IMR-90 (cell line): ENCODE data around the gene TM9SF4. TPM values are rescaled to one million over a fixed set of nuclear protein-coding genes. Genes with fewer than 3 reads are reported as not detected.

Experiments used
- ATAC-seq: fragments of 200-7000 bp; cut with Tn5 transposase; 2 replicates; pipeline ENCODE4 v1.9.1; 2020; ENCODE audit warnings: low read depth, mild to moderate bottlenecking, moderate library complexity
- BruUV-seq: library from RNA; stranded (reverse); fragments of 400-500 nt; replicated peaks from 2 replicates; lab custom pipeline; 2021; lab: Mats Ljungman, UMichigan
- CTCF ChIA-PET: fragments of 300-600 bp; formaldehyde crosslinking; extraction: SDS; loops from one replicate; lab custom pipeline; 2021; ENCODE audit warnings: antibody characterized with exemption; lab: Yijun Ruan, JAX
- POLR2A ChIA-PET: fragments of 300-600 bp; sonication (Branson Sonifier 250); formaldehyde crosslinking; loops from one replicate; lab custom pipeline; 2022; ENCODE audit warnings: antibody characterized with exemption; ENCODE audit not compliant: unreplicated experiment; lab: Charles Lee
- DNase-seq: peaks from one replicate; pipeline ENCODE4 v3.0.0; 2013
- H2AFZ ChIP-seq: replicated peaks from 2 replicates; pipeline ENCODE3; 2013; ENCODE audit warnings: low read length, mild to moderate bottlenecking; ENCODE audit not compliant: poor library complexity
- H2AK5ac ChIP-seq: 2 replicates; pipeline ENCODE4 v1.6.1; 2013; ENCODE audit warnings: low read depth, low read length, inconsistent platforms
- H2AK9ac ChIP-seq: replicated peaks from 2 replicates; pipeline ENCODE3; 2013; ENCODE audit warnings: mild to moderate bottlenecking, low read depth, low read length, moderate library complexity; ENCODE audit not compliant: poor library complexity
- H2BK120ac ChIP-seq: 2 replicates; pipeline ENCODE4 v1.6.1; 2013; ENCODE audit warnings: low read depth, low read length, inconsistent platforms
- H2BK15ac ChIP-seq: 3 replicates; pipeline ENCODE4 v1.6.1; 2013; ENCODE audit warnings: low read depth, low read length, inconsistent platforms
- H2BK20ac ChIP-seq: 2 replicates; pipeline ENCODE4 v1.6.1; 2013; ENCODE audit warnings: low read depth, mild to moderate bottlenecking, inconsistent platforms, low read length, moderate library complexity
- H2BK5ac ChIP-seq: 2 replicates; pipeline ENCODE4 v1.6.1; 2013; ENCODE audit warnings: mild to moderate bottlenecking, low read depth, low read length, inconsistent platforms; ENCODE audit not compliant: poor library complexity, severe bottlenecking
- H3K14ac ChIP-seq: replicated peaks from 2 replicates; pipeline ENCODE4 v1.6.1; 2013; ENCODE audit warnings: low read depth, low read length, inconsistent platforms
- H3K18ac ChIP-seq: 2 replicates; pipeline ENCODE4 v1.6.1; 2013; ENCODE audit warnings: low read depth, low read length, control low read depth
- H3K23ac ChIP-seq: 2 replicates; pipeline ENCODE4 v1.6.1; 2013; ENCODE audit warnings: low read depth, low read length, inconsistent platforms
- H3K27ac ChIP-seq: 2 replicates; pipeline ENCODE4 v1.5.1; 2013; ENCODE audit warnings: mild to moderate bottlenecking, control low read depth, low read length; ENCODE audit not compliant: insufficient read depth
- H3K27me3 ChIP-seq: 2 replicates; pipeline ENCODE4 v1.6.1; 2013; ENCODE audit warnings: low read length; ENCODE audit not compliant: control insufficient read depth, insufficient read depth
- H3K36me3 ChIP-seq: 2 replicates; pipeline ENCODE4 v1.6.1; 2013; ENCODE audit warnings: low read length, mixed read lengths; ENCODE audit not compliant: control insufficient read depth, insufficient read depth
- H3K4ac ChIP-seq: 2 replicates; pipeline ENCODE4 v1.6.1; 2013; ENCODE audit warnings: low read depth, low read length, inconsistent platforms
- H3K4me1 ChIP-seq: 2 replicates; pipeline ENCODE4 v1.6.1; 2013; ENCODE audit warnings: low read length, mixed read lengths; ENCODE audit not compliant: control insufficient read depth, insufficient read depth
- H3K4me2 ChIP-seq: 2 replicates; pipeline ENCODE4 v1.6.1; 2013; ENCODE audit warnings: low read depth, mild to moderate bottlenecking, control low read depth, low read length, moderate library complexity
- H3K4me3 ChIP-seq: 2 replicates; pipeline ENCODE4 v1.5.1; 2013; ENCODE audit warnings: low read depth, mild to moderate bottlenecking, control low read depth, low read length, moderate library complexity; ENCODE audit not compliant: insufficient read depth
- H3K56ac ChIP-seq: 2 replicates; pipeline ENCODE4 v1.6.1; 2013; ENCODE audit warnings: low read length, inconsistent platforms; ENCODE audit not compliant: insufficient read depth; ENCODE audit errors: extremely low read depth
- H3K79me1 ChIP-seq, 2 experiments: 2 replicates each; pipeline ENCODE4 v1.6.1; 2013; ENCODE audit warnings: low read length in 2 of 2, inconsistent platforms in 1 of 2, low read depth in 1 of 2
- H3K9ac ChIP-seq: 2 replicates; pipeline ENCODE4 v1.6.1; 2013; ENCODE audit warnings: low read depth, low read length, control low read depth
- H3K9me1 ChIP-seq: 2 replicates; pipeline ENCODE4 v1.6.1; 2013; ENCODE audit warnings: low read length, inconsistent platforms; ENCODE audit not compliant: insufficient read depth
- H3K9me3 ChIP-seq: 2 replicates; pipeline ENCODE4 v1.6.1; 2013; ENCODE audit warnings: low read length; ENCODE audit not compliant: control insufficient read depth, insufficient read depth
- H4K20me1 ChIP-seq: 2 replicates; pipeline ENCODE4 v1.6.1; 2013; ENCODE audit warnings: low read length, inconsistent platforms; ENCODE audit not compliant: insufficient read depth
- H4K5ac ChIP-seq: 2 replicates; pipeline ENCODE4 v1.6.1; 2013; ENCODE audit warnings: mild to moderate bottlenecking, low read depth, low read length, control low read depth
- H4K8ac ChIP-seq, 2 experiments: 2 replicates each; pipeline ENCODE4 v1.6.1; 2013; ENCODE audit warnings: low read depth in 2 of 2, low read length in 2 of 2, control low read depth in 1 of 2, inconsistent platforms in 1 of 2
- H4K91ac ChIP-seq: 2 replicates; pipeline ENCODE4 v1.6.1; 2013; ENCODE audit warnings: low read depth, low read length, inconsistent platforms; ENCODE audit not compliant: insufficient read depth
- BHLHE40 ChIP-seq: fragments of 150-350 bp; IDR thresholded peaks from 2 replicates; pipeline ENCODE4 v1.6.1; 2016; ENCODE audit warnings: mild to moderate bottlenecking, low read depth, low read length
- CHD1 ChIP-seq: IDR thresholded peaks from 2 replicates; pipeline ENCODE4 v1.6.1; 2012; ENCODE audit warnings: low read depth, low read length, improper control_type of control experiment
- NFE2L2 ChIP-seq: fragments of 150-350 bp; IDR thresholded peaks from 2 replicates; pipeline ENCODE4 v1.6.1; 2016; ENCODE audit warnings: low read depth, mild to moderate bottlenecking, low read length
- POLR2A ChIP-seq: IDR thresholded peaks from 2 replicates; pipeline ENCODE4 v1.6.1; 2012; ENCODE audit warnings: mild to moderate bottlenecking, low read depth, low read length
- RCOR1 ChIP-seq: IDR thresholded peaks from 2 replicates; pipeline ENCODE4 v1.6.1; 2012; ENCODE audit warnings: mild to moderate bottlenecking, low read length, improper control_type of control experiment; ENCODE audit not compliant: insufficient replicate concordance
- USF2 ChIP-seq: fragments of 150-350 bp; IDR thresholded peaks from 2 replicates; pipeline ENCODE4 v1.6.1; 2017; ENCODE audit warnings: mild to moderate bottlenecking, antibody characterized with exemption, low read length, low read depth
- WGBS, 2 experiments: methylation state at CpG; one replicate each; pipeline versions ENCODE4 v1.1.5 to v1.1.7; 2013; ENCODE audit warnings: missing lambda C conversion rate in 2 of 2; ENCODE audit not compliant: insufficient read length in 1 of 2; ENCODE audit errors: extremely low coverage in 2 of 2; 5-methylcytosine and 5-hydroxymethylcytosine counted together
- dilution Hi-C: fragments of 300-500 bp; cut with HindIII; formaldehyde crosslinking; loops from one replicate; pipeline ENCODE4 v1.14.3; 2018; ENCODE audit warnings: low sequenced_read_pairs; ENCODE audit not compliant: unreplicated experiment
- in situ Hi-C: fragments of 300-500 bp; cut with MboI; formaldehyde crosslinking; loops from 3 replicates; pipeline ENCODE4 v1.14.3; 2019; ENCODE audit warnings: low sequenced_read_pairs, inconsistent platforms, mixed read lengths
- intact Hi-C: fragments of 100-400 bp; cut with micrococcal nuclease; formaldehyde crosslinking; loops from 2 replicates; pipeline ENCODE4 v1.10.0; 2022
- polyA plus RNA-seq, 3 experiments: library from polyadenylated mRNA; depleted of rRNA; stranded (reverse); fragments of >200 nt; gene quantifications; 2 replicates each; pipeline ENCODE4 v1.2.3, GENCODE V29; 2012; ENCODE audit warnings: low replicate concordance in 1 of 3
- total RNA-seq: library from RNA; depleted of rRNA; stranded (reverse); fragments of >200 nt; gene quantifications from 2 replicates; pipeline ENCODE4 v1.2.3, GENCODE V29; 2012

TM9SF4 gene
- total and polyA plus RNA-seq, 2 of the 4 experiments (the other 2 are of a cell fraction) = 35.3 to 59.1 TPM

GRCh38 chr20:32188376-32189122 lies 79.0 kb downstream of the TM9SF4 start:
- Histone ChIP-seq H2AFZ (no peak overlapping the region), H2BK5ac (no peak overlapping the region), H3K4me2 (no peak overlapping the region), H2AK9ac (no peak overlapping the region), H3K36me3 (no peaks in the 10 kb centered on the region), H3K27ac (no peak overlapping the region), H2BK20ac (no peak overlapping the region), H3K18ac (no peak overlapping the region), H3K4ac (no peak overlapping the region), H2BK120ac (no peak overlapping the region), H3K4me3 (no peak overlapping the region), H2BK15ac (no peak overlapping the region), H3K14ac (0 out of 2 replicates have a peak overlapping the region, but pooled peaks have one; percentile 4), H4K91ac (no peak overlapping the region), H3K27me3 (no peaks in the 10 kb centered on the region), H3K4me1 (peaks cover 8% of the 10 kb centered on the region), H2AK5ac (no peak overlapping the region), H3K9me1 (peaks cover 18% of the 10 kb centered on the region), H3K9ac (no peak overlapping the region), H4K5ac (no peak overlapping the region), H3K79me1 (peaks cover 4 to 21% of the 10 kb centered on the region in 2 experiments; a peak in 2 of 4 replicates), H4K8ac (no peak overlapping the region), H4K20me1 (no peaks in the 10 kb centered on the region), H3K9me3 (no peaks in the 10 kb centered on the region), H3K23ac (no peak overlapping the region), H3K56ac (no peak overlapping the region)
- no peak for DNase-seq
- BruUV-seq = no TSS peak
- TF ChIP-seq NFE2L2 (no peak), CHD1 (no peak), USF2 (no peak), BHLHE40 (no peak), POLR2A (no peak), RCOR1 (no peak)
- ChIA-PET POLR2A (no interaction called here), CTCF (no interaction called here)
- ATAC-seq = no peak
- in situ Hi-C loops (no loop called here), dilution Hi-C loops (no loop called here), intact Hi-C loops (no loop called here)
- 97% methylated on average over 13 of the region's 17 CpGs; no CpG with 5 or more reads in 1 of the 2 experiments for WGBS, 2 experiments
